ENCODE measurements around the gene PTPN13.

Gene PTPN13, protein sequence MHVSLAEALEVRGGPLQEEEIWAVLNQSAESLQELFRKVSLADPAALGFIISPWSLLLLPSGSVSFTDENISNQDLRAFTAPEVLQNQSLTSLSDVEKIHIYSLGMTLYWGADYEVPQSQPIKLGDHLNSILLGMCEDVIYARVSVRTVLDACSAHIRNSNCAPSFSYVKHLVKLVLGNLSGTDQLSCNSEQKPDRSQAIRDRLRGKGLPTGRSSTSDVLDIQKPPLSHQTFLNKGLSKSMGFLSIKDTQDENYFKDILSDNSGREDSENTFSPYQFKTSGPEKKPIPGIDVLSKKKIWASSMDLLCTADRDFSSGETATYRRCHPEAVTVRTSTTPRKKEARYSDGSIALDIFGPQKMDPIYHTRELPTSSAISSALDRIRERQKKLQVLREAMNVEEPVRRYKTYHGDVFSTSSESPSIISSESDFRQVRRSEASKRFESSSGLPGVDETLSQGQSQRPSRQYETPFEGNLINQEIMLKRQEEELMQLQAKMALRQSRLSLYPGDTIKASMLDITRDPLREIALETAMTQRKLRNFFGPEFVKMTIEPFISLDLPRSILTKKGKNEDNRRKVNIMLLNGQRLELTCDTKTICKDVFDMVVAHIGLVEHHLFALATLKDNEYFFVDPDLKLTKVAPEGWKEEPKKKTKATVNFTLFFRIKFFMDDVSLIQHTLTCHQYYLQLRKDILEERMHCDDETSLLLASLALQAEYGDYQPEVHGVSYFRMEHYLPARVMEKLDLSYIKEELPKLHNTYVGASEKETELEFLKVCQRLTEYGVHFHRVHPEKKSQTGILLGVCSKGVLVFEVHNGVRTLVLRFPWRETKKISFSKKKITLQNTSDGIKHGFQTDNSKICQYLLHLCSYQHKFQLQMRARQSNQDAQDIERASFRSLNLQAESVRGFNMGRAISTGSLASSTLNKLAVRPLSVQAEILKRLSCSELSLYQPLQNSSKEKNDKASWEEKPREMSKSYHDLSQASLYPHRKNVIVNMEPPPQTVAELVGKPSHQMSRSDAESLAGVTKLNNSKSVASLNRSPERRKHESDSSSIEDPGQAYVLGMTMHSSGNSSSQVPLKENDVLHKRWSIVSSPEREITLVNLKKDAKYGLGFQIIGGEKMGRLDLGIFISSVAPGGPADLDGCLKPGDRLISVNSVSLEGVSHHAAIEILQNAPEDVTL (N-terminal part only)

DNA sequence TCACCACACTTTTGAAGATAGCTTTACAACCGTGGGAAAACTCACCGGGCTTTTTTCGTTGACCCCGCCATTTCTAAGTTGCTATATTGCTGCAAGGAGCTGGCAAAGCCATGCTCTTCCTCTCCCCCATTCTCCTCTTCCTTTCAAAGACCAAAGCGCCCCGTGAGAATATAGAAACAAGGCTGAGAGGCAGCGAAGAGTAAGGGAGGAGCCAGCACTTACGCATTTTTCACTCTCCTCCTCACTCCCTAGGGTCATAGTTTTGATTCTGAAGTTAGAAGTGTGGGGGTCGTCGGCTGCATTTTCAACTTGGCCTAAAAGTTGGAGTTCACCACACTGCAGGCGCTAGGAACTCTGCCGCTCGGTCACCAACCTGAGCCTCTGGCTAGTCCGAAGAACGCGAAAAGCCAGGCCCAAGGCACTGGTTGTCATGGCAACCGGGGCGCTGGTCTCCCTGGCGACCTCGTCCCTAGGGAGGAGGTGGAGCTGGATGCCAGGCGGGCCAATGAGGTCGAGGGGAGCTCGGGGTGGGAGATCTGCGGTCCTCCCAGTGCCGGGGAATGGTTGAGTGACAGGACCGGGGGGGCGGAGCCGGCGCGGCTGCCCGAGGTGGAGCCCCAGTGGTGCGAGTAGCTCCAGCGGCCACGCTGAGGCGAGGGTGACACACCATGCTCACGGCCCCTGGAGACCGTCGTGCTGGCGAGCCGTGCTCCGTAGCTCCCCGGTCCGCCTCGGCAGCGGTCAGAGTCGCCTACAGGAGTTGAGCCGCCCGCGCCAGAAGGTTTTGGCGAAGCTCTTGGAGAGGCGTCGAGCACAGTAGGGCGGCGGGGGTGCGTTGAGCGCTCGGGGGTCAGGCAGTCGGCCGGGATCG, at the start of gene PTPN13:
Gene PTPN13, plus strand, starts transcription at position 628 of the 871 bp plus-strand sequence. CDS start 40,942 bp downstream, outside the sequence.
- peak; percentile 61 for DNase-seq (ENCODE audit: low spot score)

DNA sequence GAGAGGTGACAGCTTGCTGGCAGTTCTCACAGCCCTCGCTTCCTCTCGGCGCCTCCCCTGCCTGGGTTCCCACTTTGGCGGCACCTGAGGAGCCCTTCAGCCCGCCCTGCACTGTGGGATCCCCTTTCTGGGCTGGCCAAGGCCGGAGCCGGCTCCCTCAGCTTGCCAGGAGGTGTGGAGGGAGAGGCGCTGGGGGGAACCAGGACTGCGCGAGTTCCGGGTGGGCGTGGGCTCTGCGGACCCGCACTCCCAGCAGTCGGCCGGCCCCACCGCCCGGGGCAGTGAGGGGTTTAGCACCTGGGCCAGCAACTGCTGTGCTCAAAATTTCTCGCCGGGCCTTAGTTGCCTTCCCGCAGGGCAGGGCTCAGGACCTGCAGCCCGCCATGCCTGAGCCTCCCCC, 47.0 kb upstream of the PTPN13 start:
- no peak for DNase-seq (ENCODE audit: low spot score)

- no peak for DNase-seq (ENCODE audit: low spot score)
These were observed 44.8 kb upstream of the PTPN13 start for GRCh38 chr4:86549163-86549788.

DNA sequence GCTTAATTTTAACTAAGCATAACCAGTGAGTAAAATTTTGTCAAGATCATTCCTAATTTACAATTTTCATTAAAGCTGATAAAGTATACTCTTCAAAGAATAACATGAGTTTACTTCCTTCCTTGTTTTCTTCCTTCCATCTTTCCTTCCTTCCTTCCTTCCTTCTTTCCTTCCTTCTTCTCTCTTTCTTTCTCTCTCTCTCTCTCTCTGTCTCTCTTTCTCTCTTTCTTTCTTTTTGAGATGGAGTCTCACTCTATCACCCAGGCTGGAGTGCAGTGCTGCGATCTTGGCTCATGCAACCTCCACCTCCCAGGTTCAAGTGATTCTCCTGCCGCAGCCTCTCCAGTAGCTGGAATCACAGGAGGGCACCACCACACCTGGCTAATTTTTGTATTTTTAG, 42.7 kb upstream of the PTPN13 start:
- no peak for DNase-seq (ENCODE audit: low spot score)

GRCh38 chr4:86554646-86555045, 39.5 kb upstream of the PTPN13 start:
- DNase-seq (ENCODE audit: low spot score), result no peak

- no peak for DNase-seq (ENCODE audit: low spot score)
These were observed 37.2 kb upstream of the PTPN13 start for GRCh38 chr4:86556791-86557415.

DNA sequence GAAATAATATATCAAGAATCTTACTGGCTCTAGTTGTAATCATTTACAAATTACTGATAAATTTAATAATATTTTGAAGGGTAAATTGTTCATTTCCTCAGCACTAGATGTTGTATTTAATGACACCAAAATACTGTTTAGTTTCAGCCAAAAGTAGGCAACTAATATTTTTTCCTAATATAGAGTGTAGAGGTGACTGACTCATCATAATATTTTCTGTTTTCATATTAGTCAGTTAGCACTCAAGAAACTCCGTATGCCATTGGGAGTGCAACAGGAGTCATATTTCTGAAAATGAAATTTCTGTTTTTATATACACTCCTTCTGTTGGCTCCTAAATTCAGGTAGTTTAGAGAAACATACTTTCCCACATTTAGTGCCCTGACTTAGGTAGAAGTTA, 36.6 kb upstream of the PTPN13 start:
- no peak for DNase-seq (ENCODE audit: low spot score)

DNA sequence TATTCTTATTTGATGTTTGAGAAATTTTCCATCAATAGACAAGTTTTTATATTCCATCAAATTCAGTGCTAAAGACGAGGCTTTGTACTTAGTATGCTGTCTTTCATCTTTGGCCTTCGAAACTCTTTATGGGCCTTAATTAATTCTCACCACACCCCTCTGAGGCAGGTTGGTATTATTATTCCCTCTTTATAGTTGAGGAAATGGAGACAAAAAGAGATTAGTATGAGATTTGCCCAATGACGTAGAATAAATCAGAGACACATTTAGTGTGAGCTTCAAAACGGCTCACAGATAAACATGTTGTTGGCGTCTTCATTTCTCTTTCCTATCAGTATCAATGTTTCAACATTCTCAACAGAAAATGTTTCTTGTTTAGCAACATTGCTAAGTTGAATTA, 35.9 kb upstream of the PTPN13 start:
- no peak for DNase-seq (ENCODE audit: low spot score)

DNA sequence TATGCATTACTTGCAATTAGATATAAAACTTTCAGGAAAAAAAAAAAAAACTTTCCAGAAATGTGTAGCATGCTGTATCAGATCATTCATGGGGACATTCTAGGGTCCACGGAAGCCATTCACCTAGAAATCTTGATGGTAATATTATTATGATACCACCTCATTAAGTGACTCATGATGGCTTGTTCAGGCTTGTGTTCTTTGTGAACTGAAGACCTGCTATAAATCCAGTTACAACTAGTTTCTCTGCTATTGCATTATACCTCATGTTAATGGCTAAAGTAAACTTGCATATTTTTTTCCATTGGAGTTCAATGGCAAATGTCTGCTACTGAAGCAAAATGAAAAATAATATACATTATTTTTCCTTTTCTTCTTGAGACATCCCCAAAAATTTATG, 35.3 kb upstream of the PTPN13 start:
- no peak for DNase-seq (ENCODE audit: low spot score)

GRCh38 chr4:86560447-86560846, 33.7 kb upstream of the PTPN13 start:
- no peak for DNase-seq (ENCODE audit: low spot score)

DNA sequence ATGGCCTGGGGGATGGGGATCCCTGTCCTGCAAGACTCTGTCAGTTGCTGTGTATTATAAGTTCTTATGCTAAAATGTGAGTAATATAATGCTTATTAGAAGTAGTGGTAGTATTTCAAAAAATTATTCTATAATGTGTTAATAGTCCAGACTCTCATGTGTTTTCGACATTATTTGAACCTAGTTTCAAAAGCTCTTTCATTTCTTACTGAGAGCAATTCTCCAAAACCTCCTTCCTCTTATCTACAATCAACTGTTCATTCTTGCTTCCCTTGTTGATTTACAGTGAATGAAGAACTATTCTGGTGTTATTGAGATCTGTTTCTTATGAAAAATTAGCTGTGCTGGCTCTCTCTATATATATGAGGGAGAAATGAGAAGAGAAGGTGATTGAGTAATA, 32.9 kb upstream of the PTPN13 start:
- no peak for DNase-seq (ENCODE audit: low spot score)

DNA sequence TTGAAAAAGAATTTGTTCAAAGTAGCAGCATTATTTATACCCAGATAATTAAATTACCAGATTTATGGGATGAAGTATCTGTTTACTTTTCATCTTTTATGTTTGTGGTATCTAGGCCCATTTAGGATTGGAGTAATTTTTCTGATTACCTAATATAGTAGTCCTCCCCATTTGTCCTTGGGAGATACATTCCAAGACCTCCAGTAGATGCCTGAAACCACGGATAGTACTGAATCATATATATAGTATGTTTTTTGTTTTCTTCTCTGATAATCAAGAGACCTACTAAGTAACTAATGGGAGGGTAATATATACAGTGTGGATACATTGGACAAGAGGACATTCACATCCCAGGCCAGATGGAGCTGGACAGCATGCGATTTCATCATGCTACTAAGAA, 30.7 kb upstream of the PTPN13 start:
- no peak for DNase-seq (ENCODE audit: low spot score)

GRCh38 chr4:86564795-86565194, 29.3 kb upstream of the PTPN13 start:
- no peak for DNase-seq (ENCODE audit: low spot score)

GRCh38 chr4:86565651-86566050, 28.5 kb upstream of the PTPN13 start:
- no peak for DNase-seq (ENCODE audit: low spot score)

DNA sequence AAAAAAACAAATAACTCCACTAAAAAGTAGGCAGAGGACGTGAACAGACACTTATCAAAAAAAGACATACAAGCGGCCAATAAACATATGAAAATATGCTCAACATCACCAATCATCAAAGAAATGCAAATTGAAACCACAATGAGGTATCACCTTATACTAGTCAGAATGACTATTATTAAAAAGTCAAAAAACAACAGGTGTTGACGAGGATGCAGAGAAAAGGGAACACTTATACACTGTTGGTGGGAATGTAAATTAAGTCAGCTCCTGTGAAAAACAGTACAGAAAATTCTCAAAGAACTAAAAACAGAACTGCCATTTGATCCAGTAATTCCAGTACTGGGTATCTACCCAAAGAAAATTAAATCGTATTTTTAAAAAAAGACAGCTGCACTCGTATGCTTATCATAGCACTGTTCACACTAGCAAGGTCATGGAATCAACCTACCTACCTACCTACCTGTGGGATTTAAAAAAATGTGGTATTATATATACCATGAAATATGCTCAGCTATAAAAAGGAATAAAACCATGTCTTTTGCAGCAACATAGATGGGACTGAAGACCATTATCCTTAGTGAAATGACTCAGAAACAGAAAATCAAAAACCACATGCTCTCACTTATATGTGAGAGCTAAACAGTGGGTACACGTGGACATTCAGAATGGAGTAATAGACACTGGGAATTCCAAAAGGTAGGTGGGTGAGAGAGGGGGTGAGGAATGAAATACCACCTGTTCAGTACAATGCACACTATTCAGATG, 24.8 kb upstream of the PTPN13 start:
- no peak for DNase-seq (ENCODE audit: low spot score)

GRCh38 chr4:86579941-86580340, 14.2 kb upstream of the PTPN13 start:
- no peak for DNase-seq (ENCODE audit: low spot score)

DNA sequence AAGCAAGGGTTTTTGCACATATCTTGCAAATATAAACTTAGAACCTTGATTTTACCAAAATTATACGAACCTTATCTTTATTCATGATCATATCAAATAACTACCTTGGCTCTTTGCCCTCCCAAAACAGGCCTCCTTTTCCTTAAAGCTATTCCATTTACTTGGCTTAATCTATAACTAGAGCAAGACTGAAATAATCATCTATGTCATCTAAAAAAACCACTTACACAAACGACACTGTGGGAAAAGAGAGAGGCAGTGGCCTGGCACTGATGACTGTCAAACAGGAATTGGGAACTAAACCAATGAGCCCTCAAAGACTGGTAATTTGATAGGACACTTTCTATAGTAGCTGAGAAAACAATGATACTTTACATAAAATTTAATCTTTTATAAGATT, 11.7 kb upstream of the PTPN13 start:
- no peak for DNase-seq (ENCODE audit: low spot score)

GRCh38 chr4:86586160-86586572, 7.9 kb upstream of the PTPN13 start:
- no peak for DNase-seq (ENCODE audit: low spot score)

DNA sequence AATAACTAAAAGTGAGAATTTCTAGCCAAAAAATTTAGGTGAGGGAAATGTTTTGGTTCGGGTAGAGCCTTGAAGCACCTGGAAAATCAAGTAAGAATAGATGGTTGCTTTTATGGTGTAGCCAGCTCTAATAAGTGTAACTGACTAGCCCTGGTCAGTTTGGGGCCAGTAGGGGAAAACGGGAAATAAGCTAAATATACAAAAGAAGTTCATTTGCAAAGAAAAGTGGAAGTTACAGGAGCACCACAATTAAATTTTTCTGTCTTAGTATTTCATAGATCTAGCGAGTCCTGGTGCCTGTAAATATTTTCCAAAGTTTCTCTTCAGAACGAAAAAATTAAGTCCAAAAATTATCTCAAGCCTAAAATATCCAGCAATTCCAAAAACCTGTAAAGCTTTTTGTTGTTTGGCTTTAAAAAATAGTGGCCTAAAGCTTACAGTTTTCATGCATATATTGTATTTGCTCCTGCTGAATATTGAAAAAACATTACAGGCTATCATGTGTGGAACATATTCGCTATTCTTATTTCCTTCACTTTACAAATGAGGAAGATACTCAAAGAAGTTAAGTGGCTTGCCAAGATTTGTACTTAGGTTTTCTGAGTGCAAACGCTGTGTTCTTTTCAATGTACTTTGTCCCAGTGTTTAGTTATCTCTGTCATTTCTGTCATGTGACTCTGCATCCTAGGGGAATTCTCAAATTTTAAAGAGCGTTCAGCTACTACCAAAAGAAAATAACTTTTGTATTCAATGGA, 7.3 kb upstream of the PTPN13 start:
- DNase-seq (ENCODE audit: low spot score), result no peak
